Hippocampal formation (tissue), 2 donors: ENCODE results near the gene CYYR1.

Experiments used
- DNase-seq, 2 donors: peaks; one replicate each; lab custom pipeline; 2025; lab: John Stamatoyannopoulos, UW

The CYYR1 gene

DNA sequence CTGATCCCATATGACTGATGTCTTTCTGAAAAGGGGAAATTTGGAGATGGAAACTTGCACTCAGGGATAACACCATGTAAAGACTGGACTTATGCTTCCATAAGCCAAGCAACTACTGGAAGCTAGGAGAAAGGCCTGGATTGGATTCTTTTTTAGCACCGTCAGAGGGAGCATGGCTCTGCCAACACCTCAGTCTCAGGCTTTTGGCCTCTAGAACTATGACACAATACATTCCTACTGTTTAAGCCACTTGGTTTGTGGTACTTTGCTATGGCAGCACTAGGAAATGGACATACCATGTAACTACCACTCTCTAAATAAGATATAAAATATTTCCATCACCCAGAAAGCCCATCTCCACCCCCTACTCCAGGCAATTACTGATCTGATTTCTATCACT lies 139.7 kb downstream of the CYYR1 start:
- no peak for DNase-seq

DNA sequence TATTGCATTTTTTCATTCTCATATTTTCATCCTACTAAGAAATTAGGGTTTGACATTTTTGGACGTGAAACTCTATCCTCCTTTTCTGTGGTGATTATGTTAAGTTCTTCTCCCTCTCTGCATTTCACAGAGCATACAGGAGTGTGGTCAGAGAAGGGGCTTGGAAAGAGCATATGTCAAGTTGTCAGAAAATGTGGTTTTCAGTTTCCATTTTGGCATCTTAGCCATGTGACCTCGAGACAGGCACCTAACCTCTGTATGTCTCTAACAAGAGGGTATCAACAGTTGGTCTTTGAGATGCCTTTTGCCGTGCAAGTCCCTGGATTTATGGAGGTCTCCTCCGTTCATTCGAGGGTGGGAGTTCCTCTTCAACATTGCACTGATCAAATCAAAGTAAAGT lies 140.7 kb downstream of the CYYR1 start:
- DNase-seq: no peak

DNA sequence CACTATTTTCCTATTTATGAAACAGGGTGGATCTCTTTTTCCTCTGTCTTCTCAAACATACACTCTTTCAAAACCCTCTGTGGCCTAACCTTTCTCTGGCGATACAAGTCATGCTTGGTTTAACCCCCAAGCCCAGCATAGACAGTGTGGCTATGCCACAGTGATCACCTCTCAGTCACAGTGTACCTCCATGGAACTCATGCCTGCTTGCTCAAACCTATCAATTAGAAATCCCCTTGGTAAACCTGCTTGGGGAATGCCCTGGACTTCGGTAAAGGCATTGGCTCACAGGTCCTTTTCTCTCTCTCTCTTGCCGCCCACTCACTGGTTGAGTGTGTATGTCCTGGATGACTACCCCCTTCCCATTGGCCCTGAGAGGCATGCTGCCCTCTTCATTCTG lies 147.5 kb downstream of the CYYR1 start:
- DNase-seq: no peak

DNA sequence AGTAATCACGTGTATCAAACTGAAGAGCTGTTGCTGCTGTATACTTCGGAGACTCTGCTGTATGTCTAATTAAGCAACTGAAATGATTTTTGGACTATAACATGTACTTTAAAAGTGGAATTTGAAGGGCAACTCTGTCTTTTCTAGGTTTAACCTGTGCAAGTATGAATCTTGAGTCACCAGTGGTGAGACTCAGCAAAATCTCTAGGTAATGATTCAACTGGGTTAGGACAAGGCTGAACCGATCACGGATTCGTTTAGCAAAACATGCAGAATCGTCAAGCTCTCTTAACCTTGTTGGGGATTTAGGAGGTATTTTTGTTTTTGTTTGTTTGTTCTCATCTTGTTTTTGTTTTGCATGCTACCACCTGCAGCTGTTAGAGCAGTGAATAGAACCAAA lies 149.6 kb downstream of the CYYR1 start:
- DNase-seq: no peak

DNA sequence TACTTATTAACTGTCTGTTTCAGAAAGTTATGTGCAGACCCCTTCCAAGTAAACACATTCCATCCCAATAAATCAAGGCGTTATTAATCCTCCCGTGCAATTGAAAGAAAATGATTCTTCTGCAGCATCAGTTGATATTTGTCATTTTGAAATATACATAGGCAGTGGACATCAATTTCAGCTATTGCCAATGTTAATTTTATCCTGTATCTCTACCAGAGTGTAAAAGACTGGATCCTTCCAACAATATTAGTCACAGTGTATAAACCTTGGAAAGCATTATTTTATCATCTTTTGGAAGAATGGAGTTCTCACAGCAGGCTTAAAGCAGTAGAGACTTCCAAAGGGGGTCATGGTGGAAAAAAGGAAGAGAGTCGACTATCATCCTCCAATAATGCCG lies 150.4 kb downstream of the CYYR1 start:
- DNase-seq: no peak

DNA sequence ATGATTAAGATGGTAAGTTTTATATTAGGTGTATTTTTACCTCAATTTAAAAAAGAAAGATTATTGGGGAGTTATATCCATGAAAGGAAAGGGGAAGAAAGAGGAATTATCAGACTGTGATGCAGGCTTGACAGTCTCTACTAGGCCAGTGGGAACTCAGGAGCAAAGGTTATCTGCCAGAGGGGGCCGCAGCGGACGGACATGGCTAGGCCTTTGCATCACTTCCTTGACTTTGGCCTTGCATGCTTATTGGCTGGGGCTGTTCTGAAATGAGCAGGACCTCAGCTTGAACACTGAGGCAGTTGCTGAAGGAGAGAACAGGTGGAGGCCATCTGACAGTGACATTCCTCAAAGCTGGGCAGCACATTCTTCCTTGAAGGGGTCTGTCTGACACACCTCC lies 150.9 kb downstream of the CYYR1 start:
- DNase-seq: no peak

DNA sequence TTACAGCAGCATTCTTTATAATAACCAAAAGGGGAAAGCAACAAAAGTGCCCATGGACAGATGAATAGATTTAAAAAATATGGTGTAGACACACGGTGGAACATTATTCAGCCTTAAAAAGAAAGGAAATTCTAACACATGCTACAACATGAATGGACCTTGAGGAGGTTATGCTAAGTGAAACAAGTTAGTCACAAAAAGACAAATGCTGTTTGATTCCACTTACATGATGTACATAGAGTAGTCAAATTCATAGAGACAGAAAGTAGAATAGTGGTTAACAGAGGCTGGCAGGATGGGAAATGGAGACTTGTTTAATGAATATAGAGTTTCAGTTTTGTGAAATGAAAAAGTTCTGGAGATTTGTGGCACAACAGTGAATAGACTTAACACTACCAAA lies 151.4 kb downstream of the CYYR1 start:
- DNase-seq: no peak
